Activated CD4-positive, alpha-beta T cell treated with anti-CD3 and anti-CD28 coated beads, Interleukin-2, amount 50 U/mL, for 1 hour (primary cell): ENCODE data around the gene ITFG1.
"Not testable (repeated sequence)": the region's sequence is repeated elsewhere in the genome, so short reads cannot be mapped to it uniquely, and the experiment has no call there.

ENCODE experiments used
- DNase-seq: peaks from one replicate; pipeline ENCODE4 v3.0.0-alpha.2; 2020

Gene ITFG1

GRCh38 chr16:47395733-47396498 is 64.9 kb downstream of the ITFG1 start:
- no peak for DNase-seq

GRCh38 chr16:47392081-47392480 is 68.8 kb downstream of the ITFG1 start:
- DNase-seq = no peak

- no peak for DNase-seq
These were observed 72.2 kb downstream of the ITFG1 start for GRCh38 chr16:47388705-47389104.

GRCh38 chr16:47387026-47387734 is 73.7 kb downstream of the ITFG1 start:
- no peak for DNase-seq

- no peak for DNase-seq
These were observed 74.6 kb downstream of the ITFG1 start for GRCh38 chr16:47386201-47386718.

GRCh38 chr16:47382362-47382761 is 78.5 kb downstream of the ITFG1 start:
- DNase-seq = no peak

GRCh38 chr16:47377154-47377553 is 83.7 kb downstream of the ITFG1 start:
- DNase-seq = no peak

GRCh38 chr16:47375423-47375822 is 85.4 kb downstream of the ITFG1 start:
- DNase-seq = no peak

- no peak for DNase-seq
These were observed 86.2 kb downstream of the ITFG1 start for GRCh38 chr16:47374629-47375028.

GRCh38 chr16:47371271-47372014 is 89.4 kb downstream of the ITFG1 start:
- DNase-seq = no peak

- DNase-seq = no peak
These were observed 90.3 kb downstream of the ITFG1 start for GRCh38 chr16:47370536-47370935.

GRCh38 chr16:47366228-47366627 is 94.6 kb downstream of the ITFG1 start:
- no peak for DNase-seq

- no peak for DNase-seq
These were observed 97.1 kb downstream of the ITFG1 start for GRCh38 chr16:47363761-47364160.

- no peak for DNase-seq
These were observed 101.4 kb downstream of the ITFG1 start for GRCh38 chr16:47359478-47359877.

GRCh38 chr16:47358816-47359215 is 102.0 kb downstream of the ITFG1 start:
- DNase-seq = no peak

GRCh38 chr16:47349029-47349428 is 111.8 kb downstream of the ITFG1 start:
- DNase-seq = not testable (repeated sequence)

GRCh38 chr16:47347021-47347696 is 113.7 kb downstream of the ITFG1 start:
- DNase-seq = not testable (repeated sequence)

- no peak for DNase-seq
These were observed 118.8 kb downstream of the ITFG1 start for GRCh38 chr16:47342055-47342454.

GRCh38 chr16:47330562-47330961 is 130.3 kb downstream of the ITFG1 start:
- DNase-seq = not testable (repeated sequence)

GRCh38 chr16:47324309-47324708 is 136.6 kb downstream of the ITFG1 start:
- not testable (repeated sequence) for DNase-seq

- no peak for DNase-seq
These were observed 137.6 kb downstream of the ITFG1 start for GRCh38 chr16:47323241-47323640.

GRCh38 chr16:47320546-47321310 is 140.1 kb downstream of the ITFG1 start:
- no peak for DNase-seq
